ENCODE data around the gene FRMD1.

FRMD1 gene

DNA sequence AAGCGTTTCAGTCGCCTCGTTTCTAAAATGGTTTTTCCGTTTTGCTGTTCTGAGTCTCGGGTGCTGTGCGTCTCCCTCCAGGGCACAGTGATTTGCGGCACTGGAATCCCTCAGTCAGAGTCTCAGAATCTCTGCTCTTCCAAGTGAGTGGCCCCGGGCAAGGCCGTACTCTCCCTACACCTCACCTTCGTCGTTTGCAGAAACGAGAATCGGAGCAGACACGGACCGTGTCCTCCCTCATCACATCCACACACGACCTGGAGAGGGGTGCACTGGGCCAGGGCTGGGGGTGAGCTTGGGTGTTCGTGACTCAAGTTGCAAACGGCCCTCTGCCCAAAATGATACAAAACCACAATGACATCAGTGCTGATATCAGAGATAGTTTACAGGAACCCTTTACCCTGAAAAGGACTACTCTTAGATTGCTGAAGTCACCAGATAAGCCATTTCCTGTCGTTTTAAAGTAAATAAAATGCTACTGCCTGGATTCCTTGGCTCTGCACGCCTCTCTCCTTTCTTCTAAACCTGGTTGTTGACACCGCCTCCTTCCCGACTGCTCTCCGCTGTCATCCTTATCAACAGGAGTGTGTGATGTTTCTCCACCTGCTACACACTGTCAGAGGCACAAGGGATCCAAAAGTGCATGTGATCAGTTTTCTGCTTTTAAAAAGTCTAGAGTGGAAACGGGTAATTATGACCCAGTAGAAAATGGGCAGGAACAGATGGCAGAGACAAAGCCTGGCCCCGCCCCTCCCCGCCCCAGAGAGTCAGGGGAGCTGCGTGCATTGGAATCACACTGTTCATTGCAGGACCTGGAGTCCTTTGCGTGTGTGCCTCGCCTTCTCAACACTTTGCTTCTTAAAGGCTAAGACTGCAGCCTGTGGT lies 43.1 kb downstream of the FRMD1 start (continued):
- TF ChIP-seq, protein P1, sequence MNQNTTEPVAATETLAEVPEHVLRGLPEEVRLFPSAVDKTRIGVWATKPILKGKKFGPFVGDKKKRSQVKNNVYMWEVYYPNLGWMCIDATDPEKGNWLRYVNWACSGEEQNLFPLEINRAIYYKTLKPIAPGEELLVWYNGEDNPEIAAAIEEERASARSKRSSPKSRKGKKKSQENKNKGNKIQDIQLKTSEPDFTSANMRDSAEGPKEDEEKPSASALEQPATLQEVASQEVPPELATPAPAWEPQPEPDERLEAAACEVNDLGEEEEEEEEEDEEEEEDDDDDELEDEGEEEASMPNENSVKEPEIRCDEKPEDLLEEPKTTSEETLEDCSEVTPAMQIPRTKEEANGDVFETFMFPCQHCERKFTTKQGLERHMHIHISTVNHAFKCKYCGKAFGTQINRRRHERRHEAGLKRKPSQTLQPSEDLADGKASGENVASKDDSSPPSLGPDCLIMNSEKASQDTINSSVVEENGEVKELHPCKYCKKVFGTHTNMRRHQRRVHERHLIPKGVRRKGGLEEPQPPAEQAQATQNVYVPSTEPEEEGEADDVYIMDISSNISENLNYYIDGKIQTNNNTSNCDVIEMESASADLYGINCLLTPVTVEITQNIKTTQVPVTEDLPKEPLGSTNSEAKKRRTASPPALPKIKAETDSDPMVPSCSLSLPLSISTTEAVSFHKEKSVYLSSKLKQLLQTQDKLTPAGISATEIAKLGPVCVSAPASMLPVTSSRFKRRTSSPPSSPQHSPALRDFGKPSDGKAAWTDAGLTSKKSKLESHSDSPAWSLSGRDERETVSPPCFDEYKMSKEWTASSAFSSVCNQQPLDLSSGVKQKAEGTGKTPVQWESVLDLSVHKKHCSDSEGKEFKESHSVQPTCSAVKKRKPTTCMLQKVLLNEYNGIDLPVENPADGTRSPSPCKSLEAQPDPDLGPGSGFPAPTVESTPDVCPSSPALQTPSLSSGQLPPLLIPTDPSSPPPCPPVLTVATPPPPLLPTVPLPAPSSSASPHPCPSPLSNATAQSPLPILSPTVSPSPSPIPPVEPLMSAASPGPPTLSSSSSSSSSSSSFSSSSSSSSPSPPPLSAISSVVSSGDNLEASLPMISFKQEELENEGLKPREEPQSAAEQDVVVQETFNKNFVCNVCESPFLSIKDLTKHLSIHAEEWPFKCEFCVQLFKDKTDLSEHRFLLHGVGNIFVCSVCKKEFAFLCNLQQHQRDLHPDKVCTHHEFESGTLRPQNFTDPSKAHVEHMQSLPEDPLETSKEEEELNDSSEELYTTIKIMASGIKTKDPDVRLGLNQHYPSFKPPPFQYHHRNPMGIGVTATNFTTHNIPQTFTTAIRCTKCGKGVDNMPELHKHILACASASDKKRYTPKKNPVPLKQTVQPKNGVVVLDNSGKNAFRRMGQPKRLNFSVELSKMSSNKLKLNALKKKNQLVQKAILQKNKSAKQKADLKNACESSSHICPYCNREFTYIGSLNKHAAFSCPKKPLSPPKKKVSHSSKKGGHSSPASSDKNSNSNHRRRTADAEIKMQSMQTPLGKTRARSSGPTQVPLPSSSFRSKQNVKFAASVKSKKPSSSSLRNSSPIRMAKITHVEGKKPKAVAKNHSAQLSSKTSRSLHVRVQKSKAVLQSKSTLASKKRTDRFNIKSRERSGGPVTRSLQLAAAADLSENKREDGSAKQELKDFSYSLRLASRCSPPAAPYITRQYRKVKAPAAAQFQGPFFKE (tag by site-specific recombination; IDR thresholded peaks at IDR 0.05; ENCODE audit: borderline replicate concordance): no peak
- TF ChIP-seq ZBTB48 (tag by site-specific recombination; IDR thresholded peaks at IDR 0.05) (peak; percentile 57; the same call in 1 of the 2 replicates), ZNF274 (IDR thresholded peaks at IDR 0.05; ENCODE audit: low read length) (no peak), ZNF274 (tag by site-specific recombination; IDR thresholded peaks at IDR 0.05; ENCODE audit: borderline replicate concordance) (no peak), ZNF654 (tag by site-specific recombination; IDR thresholded peaks at IDR 0.05; ENCODE audit: low read depth) (no peak), AEBP2 (tag by site-specific recombination; IDR thresholded peaks at IDR 0.05; ENCODE audit: borderline replicate concordance) (no peak), REPIN1 (tag by site-specific recombination; IDR thresholded peaks at IDR 0.05; ENCODE audit: low read depth) (no peak), ZBTB21 (tag by site-specific recombination; IDR thresholded peaks at IDR 0.05) (peak; percentile 97), ZBTB1 (tag by site-specific recombination; IDR thresholded peaks at IDR 0.05) (no peak; the same call in 1 of the 2 replicates), ZXDB (tag by site-specific recombination; IDR thresholded peaks at IDR 0.05) (peak; percentile 90), ZSCAN23 (tag by site-specific recombination; IDR thresholded peaks at IDR 0.05) (peak; percentile 44; the same call in 1 of the 2 replicates), SP2 (tag by site-specific recombination; IDR thresholded peaks at IDR 0.05) (peak; percentile 63), ZNF394 (tag by site-specific recombination; IDR thresholded peaks at IDR 0.05; ENCODE audit: borderline replicate concordance) (0 out of 2 replicates have a peak, but pooled peaks have one; percentile 31), ZNF341 (tag by site-specific recombination; IDR thresholded peaks at IDR 0.05; ENCODE audit: low read depth) (peak; percentile 79), ZNF629 (tag by site-specific recombination; IDR thresholded peaks at IDR 0.05) (peak; percentile 99), ZNF529 (tag by site-specific recombination; IDR thresholded peaks at IDR 0.05; ENCODE audit: insufficient replicate concordance) (no peak), ZNF133 (tag by site-specific recombination; IDR thresholded peaks at IDR 0.05) (no peak), ZNF623 (tag by site-specific recombination; IDR thresholded peaks at IDR 0.05) (no peak), SP3 (tag by site-specific recombination; IDR thresholded peaks at IDR 0.05) (peak; percentile 68), ZEB2 (tag by site-specific recombination; IDR thresholded peaks at IDR 0.05) (peak; percentile 91), PRDM1 (tag by site-specific recombination; IDR thresholded peaks at IDR 0.05) (no peak), PRDM6 (tag by site-specific recombination; IDR thresholded peaks at IDR 0.05) (peak; percentile 26; the same call in 1 of the 2 replicates)
- TF ChIP-seq, protein P2, sequence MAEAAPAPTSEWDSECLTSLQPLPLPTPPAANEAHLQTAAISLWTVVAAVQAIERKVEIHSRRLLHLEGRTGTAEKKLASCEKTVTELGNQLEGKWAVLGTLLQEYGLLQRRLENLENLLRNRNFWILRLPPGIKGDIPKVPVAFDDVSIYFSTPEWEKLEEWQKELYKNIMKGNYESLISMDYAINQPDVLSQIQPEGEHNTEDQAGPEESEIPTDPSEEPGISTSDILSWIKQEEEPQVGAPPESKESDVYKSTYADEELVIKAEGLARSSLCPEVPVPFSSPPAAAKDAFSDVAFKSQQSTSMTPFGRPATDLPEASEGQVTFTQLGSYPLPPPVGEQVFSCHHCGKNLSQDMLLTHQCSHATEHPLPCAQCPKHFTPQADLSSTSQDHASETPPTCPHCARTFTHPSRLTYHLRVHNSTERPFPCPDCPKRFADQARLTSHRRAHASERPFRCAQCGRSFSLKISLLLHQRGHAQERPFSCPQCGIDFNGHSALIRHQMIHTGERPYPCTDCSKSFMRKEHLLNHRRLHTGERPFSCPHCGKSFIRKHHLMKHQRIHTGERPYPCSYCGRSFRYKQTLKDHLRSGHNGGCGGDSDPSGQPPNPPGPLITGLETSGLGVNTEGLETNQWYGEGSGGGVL (tag by site-specific recombination; IDR thresholded peaks at IDR 0.05): peak; percentile 67
- TF ChIP-seq, protein P3, sequence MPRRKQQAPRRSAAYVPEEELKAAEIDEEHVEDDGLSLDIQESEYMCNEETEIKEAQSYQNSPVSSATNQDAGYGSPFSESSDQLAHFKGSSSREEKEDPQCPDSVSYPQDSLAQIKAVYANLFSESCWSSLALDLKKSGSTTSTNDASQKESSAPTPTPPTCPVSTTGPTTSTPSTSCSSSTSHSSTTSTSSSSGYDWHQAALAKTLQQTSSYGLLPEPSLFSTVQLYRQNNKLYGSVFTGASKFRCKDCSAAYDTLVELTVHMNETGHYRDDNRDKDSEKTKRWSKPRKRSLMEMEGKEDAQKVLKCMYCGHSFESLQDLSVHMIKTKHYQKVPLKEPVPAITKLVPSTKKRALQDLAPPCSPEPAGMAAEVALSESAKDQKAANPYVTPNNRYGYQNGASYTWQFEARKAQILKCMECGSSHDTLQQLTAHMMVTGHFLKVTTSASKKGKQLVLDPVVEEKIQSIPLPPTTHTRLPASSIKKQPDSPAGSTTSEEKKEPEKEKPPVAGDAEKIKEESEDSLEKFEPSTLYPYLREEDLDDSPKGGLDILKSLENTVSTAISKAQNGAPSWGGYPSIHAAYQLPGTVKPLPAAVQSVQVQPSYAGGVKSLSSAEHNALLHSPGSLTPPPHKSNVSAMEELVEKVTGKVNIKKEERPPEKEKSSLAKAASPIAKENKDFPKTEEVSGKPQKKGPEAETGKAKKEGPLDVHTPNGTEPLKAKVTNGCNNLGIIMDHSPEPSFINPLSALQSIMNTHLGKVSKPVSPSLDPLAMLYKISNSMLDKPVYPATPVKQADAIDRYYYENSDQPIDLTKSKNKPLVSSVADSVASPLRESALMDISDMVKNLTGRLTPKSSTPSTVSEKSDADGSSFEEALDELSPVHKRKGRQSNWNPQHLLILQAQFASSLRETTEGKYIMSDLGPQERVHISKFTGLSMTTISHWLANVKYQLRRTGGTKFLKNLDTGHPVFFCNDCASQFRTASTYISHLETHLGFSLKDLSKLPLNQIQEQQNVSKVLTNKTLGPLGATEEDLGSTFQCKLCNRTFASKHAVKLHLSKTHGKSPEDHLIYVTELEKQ (tag by site-specific recombination; IDR thresholded peaks at IDR 0.05; ENCODE audit: borderline replicate concordance): peak; percentile 8; the same call in 1 of the 2 replicates
